ENCODE data around the gene KRTAP4-11.
"Not testable (repeated sequence)": the region's sequence is repeated elsewhere in the genome, so short reads cannot be mapped to it uniquely, and the experiment has no call there.

The KRTAP4-11 gene

GRCh38 chr17:41117846-41118386 is at the start of gene KRTAP4-11:
KRTAP4-11 (minus strand) TSS chr17:41118373; CDS start chr17:41118315, 58 bp downstream.
- not testable (repeated sequence) for DNase-seq (ENCODE audit: low read depth, low spot score)

DNA sequence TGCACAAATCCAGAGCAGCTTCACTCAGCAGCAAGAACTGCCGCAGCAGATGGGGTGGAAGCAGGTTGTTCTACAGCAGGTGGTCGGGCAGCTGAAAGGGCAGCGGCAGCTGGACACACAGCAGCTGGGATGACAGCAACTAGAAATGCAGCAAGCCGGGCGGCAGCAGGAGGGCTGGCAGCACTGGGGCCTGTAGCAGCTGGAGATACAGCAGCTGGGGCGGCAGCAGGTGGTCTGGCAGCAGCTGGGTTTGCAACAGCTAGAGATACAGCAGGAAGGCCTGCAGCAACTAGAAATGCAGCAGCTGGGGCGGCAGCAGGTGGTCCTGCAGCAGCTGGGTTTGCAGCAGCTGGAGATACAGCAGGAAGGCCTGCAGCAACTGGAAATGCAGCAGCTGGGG is 49.4 kb upstream of the KRTAP4-11 start:
- no peak for DNase-seq (ENCODE audit: low read depth, low spot score)

- DNase-seq (ENCODE audit: low read depth, low spot score) = no peak
Observed at GRCh38 chr17:41163828-41164227, 45.7 kb upstream of the KRTAP4-11 start.

- DNase-seq (ENCODE audit: low read depth, low spot score) = no peak
Observed at GRCh38 chr17:41160648-41161047, 42.5 kb upstream of the KRTAP4-11 start, which contains the start of gene KRTAP4-4. KRTAP4-4 (minus strand) TSS chr17:41160748; CDS start chr17:41160691, 57 bp downstream.

DNA sequence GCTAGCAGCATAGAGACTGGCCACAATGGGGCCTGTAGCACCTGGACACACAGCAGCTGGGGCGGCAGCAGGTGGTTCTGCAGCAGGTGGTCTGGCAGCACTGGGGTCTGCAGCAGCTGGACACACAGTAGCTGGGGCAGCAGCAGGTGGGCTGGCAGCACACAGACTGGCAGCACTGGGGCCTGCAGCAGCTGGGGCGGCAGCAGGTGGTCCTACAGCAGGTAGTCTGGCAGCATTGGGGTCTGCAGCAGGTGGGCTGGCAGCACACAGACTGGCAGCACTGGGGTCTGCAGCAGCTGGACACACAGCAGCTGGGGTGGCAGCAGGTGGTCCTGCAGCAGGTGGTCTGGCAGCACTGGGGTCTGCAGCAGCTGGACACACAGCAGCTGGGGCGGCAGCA is 42.0 kb upstream of the KRTAP4-11 start:
- not testable (repeated sequence) for DNase-seq (ENCODE audit: low read depth, low spot score)

DNA sequence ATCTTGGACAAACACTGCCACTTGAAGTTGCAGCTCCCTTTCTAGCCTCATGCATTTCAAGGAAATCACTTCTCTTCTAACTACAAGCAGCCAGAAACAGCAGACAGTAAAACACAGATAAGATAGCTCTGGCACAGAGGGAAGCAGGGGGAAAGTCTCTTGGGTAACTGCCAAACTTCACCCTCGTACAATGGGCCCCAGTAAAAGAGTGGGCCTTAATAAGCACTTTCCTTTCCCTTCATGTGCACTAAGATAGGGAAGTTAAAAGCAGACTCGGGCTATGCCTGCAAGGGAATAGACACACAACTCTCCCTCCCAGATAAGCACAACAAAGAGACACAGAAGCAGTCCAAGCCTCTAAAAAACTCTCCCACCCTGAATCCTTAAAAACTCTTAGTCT is 35.7 kb upstream of the KRTAP4-11 start:
- DNase-seq (ENCODE audit: low read depth, low spot score) = no peak

- DNase-seq (ENCODE audit: low read depth, low spot score) = no peak
Observed at GRCh38 chr17:41151525-41151924, 33.4 kb upstream of the KRTAP4-11 start.

DNA sequence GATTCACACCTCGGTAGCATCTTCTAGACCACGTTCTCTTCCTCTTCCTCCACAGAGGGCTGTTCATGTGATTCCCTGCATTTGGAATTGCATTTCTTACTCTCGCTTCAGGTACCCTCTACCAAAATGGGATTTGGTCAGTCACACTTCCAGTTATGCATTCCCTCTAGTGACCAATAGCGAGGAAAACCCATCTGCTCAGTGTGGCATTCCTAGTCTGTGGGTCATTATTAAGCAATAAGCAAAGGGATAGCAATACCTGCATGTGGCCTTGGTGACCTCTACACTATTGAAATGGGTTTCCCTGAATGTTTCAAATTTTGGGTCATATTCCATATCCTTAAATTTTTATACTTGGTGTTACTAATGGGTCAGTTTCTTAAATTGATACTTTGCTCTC is 31.9 kb upstream of the KRTAP4-11 start:
- no peak for DNase-seq (ENCODE audit: low read depth, low spot score)

DNA sequence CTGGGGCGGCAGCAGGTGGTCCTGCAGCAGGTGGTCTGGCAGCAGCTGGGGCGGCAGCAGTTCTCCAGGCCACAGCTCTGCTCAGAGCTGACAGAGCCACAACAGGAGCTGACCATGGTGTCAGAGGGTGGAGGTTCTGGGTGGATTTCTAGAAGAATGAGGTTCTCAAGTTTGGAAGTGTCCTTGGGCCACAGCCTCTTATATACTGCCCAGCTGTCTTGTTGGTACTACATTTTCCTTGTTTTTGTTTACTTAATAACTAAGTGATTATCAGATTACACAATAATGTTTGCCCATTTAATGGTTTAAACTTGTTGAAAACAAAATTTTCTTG is 31.4 kb upstream of the KRTAP4-11 start, which contains the start of gene KRTAP4-5:
KRTAP4-5 (minus strand) TSS at position 174 of the 334 bp plus-strand sequence; CDS start at position 116, 58 bp downstream.
- no peak for DNase-seq (ENCODE audit: low read depth, low spot score)

- not testable (repeated sequence) for DNase-seq (ENCODE audit: low read depth, low spot score)
Observed at GRCh38 chr17:41148971-41149651, 30.9 kb upstream of the KRTAP4-11 start.

- no peak for DNase-seq (ENCODE audit: low read depth, low spot score)
Observed at GRCh38 chr17:41147531-41148204, 29.5 kb upstream of the KRTAP4-11 start.

- DNase-seq (ENCODE audit: low read depth, low spot score) = no peak
Observed at GRCh38 chr17:41145261-41145660, 27.1 kb upstream of the KRTAP4-11 start.

GRCh38 chr17:41144846-41145245 is 26.7 kb upstream of the KRTAP4-11 start:
- DNase-seq (ENCODE audit: low read depth, low spot score) = no peak

DNA sequence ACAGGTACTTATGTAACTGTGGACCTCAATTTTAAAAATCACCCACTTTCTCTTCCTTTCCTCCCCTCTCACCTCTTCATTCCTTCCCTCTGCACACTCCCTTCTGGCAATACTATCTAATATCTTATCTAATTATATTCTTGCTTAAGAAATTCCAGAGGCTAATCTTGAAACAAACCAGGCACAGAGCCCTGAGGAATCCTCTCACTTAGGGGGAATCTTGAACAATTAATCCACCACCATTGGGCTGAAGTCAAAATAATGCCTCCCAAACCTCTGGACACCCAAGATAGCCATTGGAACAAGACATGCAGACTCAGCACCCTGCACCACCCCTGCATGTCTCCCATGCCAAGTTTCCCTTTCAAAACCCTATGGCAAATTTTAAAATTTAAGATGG is 23.2 kb upstream of the KRTAP4-11 start:
- DNase-seq (ENCODE audit: low read depth, low spot score) = no peak

GRCh38 chr17:41140360-41141131 is 22.4 kb upstream of the KRTAP4-11 start, which contains the start of gene KRTAP4-6:
KRTAP4-6 (minus strand) TSS chr17:41140544; CDS start chr17:41140487, 57 bp downstream.
- DNase-seq (ENCODE audit: low read depth, low spot score) = no peak

DNA sequence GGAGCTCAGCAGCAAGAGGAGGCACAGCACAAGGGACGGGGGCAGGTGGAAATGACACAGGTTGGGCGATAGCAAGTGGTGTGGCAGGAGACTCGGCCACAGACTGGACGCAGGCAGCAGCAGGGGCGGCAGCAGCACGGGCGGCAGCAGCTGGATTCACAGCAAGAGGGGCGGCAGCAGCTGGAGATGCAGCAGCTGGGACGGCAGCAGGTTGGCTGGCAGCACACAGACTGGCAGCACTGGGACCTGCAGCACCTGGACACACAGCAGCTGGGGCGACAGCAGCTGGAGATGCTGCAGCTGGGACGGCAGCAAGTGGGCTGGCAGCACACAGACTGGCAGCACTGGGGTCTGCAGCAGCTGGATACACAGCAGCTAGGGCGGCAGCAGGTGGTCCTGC is 21.7 kb upstream of the KRTAP4-11 start:
- DNase-seq (ENCODE audit: low read depth, low spot score) = not testable (repeated sequence)

DNA sequence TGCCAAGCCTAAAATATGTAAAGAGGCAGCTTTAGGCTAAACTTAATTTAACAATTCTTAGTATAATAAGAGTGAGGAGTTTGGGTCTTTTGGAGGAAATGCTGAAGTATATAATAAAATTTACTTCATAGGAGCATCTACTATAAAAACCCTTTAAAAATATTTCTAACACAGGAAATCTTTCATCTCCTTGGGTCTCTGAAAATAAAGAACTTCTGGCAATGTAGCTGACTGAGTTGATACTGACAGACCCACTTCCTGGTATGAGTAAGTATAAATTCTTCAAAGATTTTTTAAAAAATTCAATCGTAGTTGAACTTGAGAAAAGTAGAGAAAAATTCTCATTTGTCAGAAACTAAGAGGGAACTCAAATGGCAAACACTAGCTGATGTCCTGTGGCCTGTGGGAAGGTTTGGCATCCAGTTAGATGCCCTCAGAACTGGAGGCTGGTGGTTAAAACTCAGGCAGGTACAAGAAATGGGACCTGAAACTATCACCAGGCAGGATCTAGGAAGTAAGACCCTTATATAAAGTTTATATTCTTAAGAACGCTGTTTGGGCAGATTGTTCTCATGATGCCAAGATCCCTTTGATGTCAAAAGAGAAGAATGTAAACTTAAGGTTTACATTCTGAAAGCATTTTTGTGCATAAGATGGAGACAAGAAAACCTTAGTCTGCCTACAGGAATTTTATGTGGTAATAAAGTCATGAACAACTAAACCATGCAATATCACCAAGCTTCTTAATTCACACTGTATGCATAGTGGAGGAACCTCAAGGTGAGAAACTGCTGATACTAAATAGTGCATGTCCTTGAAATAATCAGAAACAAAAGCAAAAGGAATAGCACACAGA is 15.9 kb upstream of the KRTAP4-11 start:
- DNase-seq (ENCODE audit: low read depth, low spot score) = no peak

DNA sequence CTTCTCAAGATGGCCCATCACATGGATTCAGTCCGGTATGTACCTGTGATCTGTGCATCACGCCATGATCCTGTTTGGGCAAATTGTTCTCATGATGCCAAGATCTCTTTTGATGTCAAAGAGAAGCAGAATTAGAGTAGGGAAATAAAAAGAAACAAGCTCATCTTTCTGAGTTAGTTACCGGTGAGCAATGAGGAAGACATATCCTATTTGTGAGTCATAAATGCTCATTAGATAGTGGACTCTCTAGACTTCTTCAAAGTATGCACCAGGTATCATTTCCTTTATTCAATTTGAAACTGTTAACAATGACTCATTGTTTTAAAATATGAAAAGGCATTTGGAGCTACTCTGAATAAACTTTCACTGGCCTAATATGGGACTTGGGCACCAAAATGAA is 13.8 kb upstream of the KRTAP4-11 start:
- DNase-seq (ENCODE audit: low read depth, low spot score) = no peak

DNA sequence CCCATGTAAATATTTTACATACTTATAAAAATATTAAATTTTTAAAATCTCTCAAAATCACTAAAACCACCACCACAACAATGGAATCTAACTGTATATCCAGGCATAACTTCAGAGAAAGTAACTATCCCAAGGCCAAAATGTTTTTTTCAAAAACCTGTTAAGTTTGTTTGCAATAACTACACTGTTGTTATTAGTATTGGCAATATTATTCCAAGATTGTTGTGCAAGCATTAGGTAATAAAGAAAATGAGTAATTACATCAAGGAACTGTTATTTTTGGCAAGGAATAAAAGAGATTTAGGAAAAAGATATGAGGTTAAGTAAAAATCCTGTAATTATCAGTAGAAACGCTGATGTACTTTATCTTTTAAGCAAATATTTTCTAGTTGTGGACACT is 9.2 kb upstream of the KRTAP4-11 start:
- no peak for DNase-seq (ENCODE audit: low read depth, low spot score)

DNA sequence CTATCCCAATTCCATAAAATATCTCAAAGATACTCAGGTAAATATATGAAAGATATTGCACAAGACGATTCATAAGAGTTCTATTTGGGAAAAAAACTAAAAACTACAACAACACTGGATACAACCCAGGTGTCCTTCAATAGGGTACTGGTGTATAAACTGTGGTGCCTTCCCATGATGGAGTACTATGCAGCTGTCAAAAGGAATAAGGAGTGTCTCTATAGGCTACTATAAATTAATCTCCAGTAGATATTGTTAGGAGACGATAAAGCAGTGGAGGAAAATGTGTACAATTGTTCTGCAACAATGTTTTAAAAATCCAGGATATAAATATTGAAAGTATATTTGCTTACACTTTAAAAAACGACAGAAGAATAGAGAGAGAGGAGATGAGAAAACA is 8.2 kb upstream of the KRTAP4-11 start:
- DNase-seq (ENCODE audit: low read depth, low spot score) = no peak

DNA sequence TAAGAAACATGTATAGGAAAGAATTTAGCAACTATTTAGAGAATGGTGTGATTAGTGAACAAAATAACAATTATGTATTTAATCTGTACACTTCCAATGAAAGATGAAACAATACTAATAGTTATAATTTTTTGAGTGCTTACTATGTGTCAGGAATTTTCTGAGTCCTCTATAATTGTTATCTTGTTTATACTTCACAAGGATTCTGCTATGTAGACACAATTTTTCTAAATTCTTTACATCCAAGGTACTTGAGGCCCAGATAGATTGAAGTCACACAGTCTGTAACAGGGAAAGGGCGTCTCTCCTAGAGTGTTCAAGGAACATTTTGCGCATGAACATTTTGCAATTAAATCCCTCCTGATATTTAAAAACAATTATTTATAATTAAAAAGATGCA is 6.9 kb upstream of the KRTAP4-11 start:
- DNase-seq (ENCODE audit: low read depth, low spot score) = no peak

Data from brain pericyte (primary cell).